PC-3 (cell line): Measurements from ENCODE around the gene ADAT1. TPM values are rescaled to one million over a fixed set of nuclear protein-coding genes. Genes with fewer than 3 reads are reported as not detected.

Experiments used
- ATAC-seq: fragments of 200-7000 bp; cut with Tn5 transposase; 2 replicates; pipeline ENCODE4 v1.9.1; 2020; ENCODE audit warnings: mild to moderate bottlenecking, moderate library complexity
- BruUV-seq: library from RNA; stranded (reverse); fragments of 400-500 nt; replicated peaks from 2 replicates; lab custom pipeline; 2021; lab: Mats Ljungman, UMichigan
- CTCF ChIA-PET: fragments of 300-600 bp; sonication (Branson Sonifier 250); formaldehyde crosslinking; loops from one replicate; lab custom pipeline; 2022; ENCODE audit warnings: antibody characterized with exemption; lab: Charles Lee
- POLR2A ChIA-PET: fragments of 300-600 bp; sonication (Branson Sonifier 250); formaldehyde crosslinking; loops from one replicate; lab custom pipeline; 2022; ENCODE audit warnings: antibody characterized with exemption; ENCODE audit not compliant: unreplicated experiment; lab: Charles Lee
- DNase-seq: peaks from one replicate; pipeline ENCODE4 v3.0.0-alpha.2; 2015
- H2AFZ ChIP-seq: fragments of 300-600 bp; sonication (generic); 2 replicates; pipeline ENCODE4 v1.6.0; 2016; ENCODE audit warnings: antibody characterized with exemption, low read length
- H3F3A ChIP-seq: fragments of 300-600 bp; sonication (generic); one replicate; pipeline ENCODE4 v1.6.0; 2017; ENCODE audit warnings: antibody characterized with exemption, low read length, control low read depth, mild to moderate bottlenecking; ENCODE audit not compliant: unreplicated experiment
- H3K27ac ChIP-seq: fragments of 300-600 bp; sonication (generic); 2 replicates; pipeline ENCODE4 v1.5.1; 2016; ENCODE audit warnings: mild to moderate bottlenecking, low read length
- H3K27me3 ChIP-seq: fragments of 300-600 bp; sonication (generic); 2 replicates; pipeline ENCODE4 v1.6.1; 2016; ENCODE audit warnings: low read length, mixed read lengths
- H3K36me3 ChIP-seq: fragments of 300-600 bp; sonication (generic); 2 replicates; pipeline ENCODE4 v1.6.1; 2016; ENCODE audit warnings: low read depth, mixed run types, low read length, mixed read lengths
- H3K4me1 ChIP-seq: fragments of 300-600 bp; sonication (generic); 2 replicates; pipeline ENCODE4 v1.5.1; 2016; ENCODE audit warnings: low read length; ENCODE audit not compliant: insufficient read depth
- H3K4me2 ChIP-seq: fragments of 300-600 bp; sonication (generic); 2 replicates; pipeline ENCODE4 v1.6.0; 2016; ENCODE audit warnings: low read length
- H3K4me3 ChIP-seq: fragments of 300-600 bp; sonication (generic); 2 replicates; pipeline ENCODE4 v1.5.1; 2016; ENCODE audit warnings: mild to moderate bottlenecking, low read length, mixed read lengths
- H3K79me2 ChIP-seq: fragments of 300-600 bp; sonication (generic); 2 replicates; pipeline ENCODE4 v1.6.1; 2017; ENCODE audit warnings: low read length, mixed read lengths
- H3K9ac ChIP-seq: fragments of 300-600 bp; sonication (generic); 2 replicates; pipeline ENCODE4 v1.6.0; 2016; ENCODE audit warnings: mild to moderate bottlenecking, low read length
- H3K9me2 ChIP-seq: fragments of 300-600 bp; sonication (generic); replicated peaks from 2 replicates; pipeline ENCODE4 v1.6.1; 2016; ENCODE audit warnings: mixed run types, low read length, mixed read lengths
- H3K9me3 ChIP-seq: fragments of 300-600 bp; sonication (generic); 2 replicates; pipeline ENCODE4 v1.6.1; 2016; ENCODE audit warnings: low read length, mixed read lengths
- H4K20me1 ChIP-seq: fragments of 300-600 bp; sonication (generic); 2 replicates; pipeline ENCODE4 v1.6.1; 2016; ENCODE audit warnings: low read length, mixed read lengths
- CTCF ChIP-seq: fragments of 300-600 bp; sonication (generic); conservative IDR thresholded peaks from 2 replicates; pipeline ENCODE4 v1.5.1; 2017; ENCODE audit warnings: antibody characterized with exemption, low read depth, mild to moderate bottlenecking, low read length
- EZH2 ChIP-seq: fragments of 300-600 bp; sonication (generic); IDR thresholded peaks from one replicate; pipeline ENCODE4 v1.6.1; 2017; ENCODE audit warnings: antibody characterized with exemption, mild to moderate bottlenecking, low read length; ENCODE audit not compliant: unreplicated experiment
- EZH2phosphoT487 ChIP-seq: fragments of 300-600 bp; sonication (generic); IDR thresholded peaks from 2 replicates; pipeline ENCODE4 v1.6.1; 2018; ENCODE audit warnings: mild to moderate bottlenecking, antibody characterized with exemption, low read length, borderline replicate concordance
- intact Hi-C: fragments of 100-400 bp; cut with micrococcal nuclease; formaldehyde crosslinking; loops from 2 replicates; pipeline ENCODE4 v1.9.0; 2023
- total RNA-seq: library from RNA; depleted of rRNA; stranded (reverse); fragments of >200 nt; gene quantifications from 2 replicates; pipeline ENCODE4 v1.2.3, GENCODE V29; 2014

Gene ADAT1
- total RNA-seq, 1 experiment from 2014 or later, result 42.8 TPM

GRCh38 chr16:75603241-75603640, 19.8 kb downstream of the ADAT1 start:
- Histone ChIP-seq H2AFZ (no peak overlapping the region), H3K9ac (no peak overlapping the region), H3F3A (no peaks in the 10 kb centered on the region), H3K4me2 (no peak overlapping the region), H3K9me2 (no peaks in the 10 kb centered on the region), H3K27ac (no peak overlapping the region), H4K20me1 (no peaks in the 10 kb centered on the region), H3K9me3 (no peaks in the 10 kb centered on the region), H3K4me1 (no peaks in the 10 kb centered on the region), H3K36me3 (peaks cover 32% of the 10 kb centered on the region), H3K27me3 (no peaks in the 10 kb centered on the region), H3K4me3 (no peak overlapping the region), H3K79me2 (no peaks in the 10 kb centered on the region)
- intact Hi-C loops, result no loop called here
- no peak for ATAC-seq
- DNase-seq, result no peak
- BruUV-seq, result no TSS peak
- ChIA-PET POLR2A (no interaction called here), CTCF (no interaction called here)
- TF ChIP-seq CTCF (no peak), EZH2 (no peak), EZH2phosphoT487 (no peak)

- peaks cover 30% of the 10 kb centered on the region for H3K36me3 ChIP-seq
- no peaks in the 10 kb centered on the region for H3K9me3 ChIP-seq
- no peak overlapping the region for H3K9ac ChIP-seq
- H2AFZ ChIP-seq, result no peak overlapping the region
- no peaks in the 10 kb centered on the region for H3F3A ChIP-seq
- H4K20me1 ChIP-seq, result no peaks in the 10 kb centered on the region
- intact Hi-C loops, result no loop called here
- POLR2A ChIA-PET, result no interaction called here
- CTCF ChIA-PET, result interaction anchor here (0.5 kb wide), 1 partner anchor 82 kb away, joined by 4 read pairs; no protein-coding TSS in a partner anchor
- DNase-seq (no peak), ATAC-seq (peak; percentile 37)
- H3K9me2 ChIP-seq, result no peaks in the 10 kb centered on the region
- no peak overlapping the region for H3K27ac ChIP-seq
- H3K4me1 ChIP-seq, result peaks cover 6% of the 10 kb centered on the region
- H3K79me2 ChIP-seq, result no peaks in the 10 kb centered on the region
- H3K4me2 ChIP-seq, result no peak overlapping the region
- no peak overlapping the region for H3K4me3 ChIP-seq
- BruUV-seq, result TSS peak; percentile 18
- TF ChIP-seq EZH2, result no peak
- no peak for TF ChIP-seq CTCF
- TF ChIP-seq EZH2phosphoT487, result no peak
- no peaks in the 10 kb centered on the region for H3K27me3 ChIP-seq
These were observed 23.4 kb downstream of the ADAT1 start for GRCh38 chr16:75599452-75600277.
